Urinary bladder (tissue), 4 donors: ENCODE measurements around the gene CHML. TPM values are rescaled to one million over a fixed set of nuclear protein-coding genes. Genes with fewer than 3 reads are reported as not detected.

Experiments used
- DNase-seq: peaks from one replicate; pipeline ENCODE4 v3.0.0-alpha.2; 2015; ENCODE audit errors: extremely low spot score
- H3K27ac ChIP-seq: one replicate; pipeline ENCODE4 v1.5.1; 2013; ENCODE audit warnings: low read depth, mild to moderate bottlenecking, moderate library complexity
- H3K36me3 ChIP-seq: one replicate; pipeline ENCODE4 v1.6.1; 2013; ENCODE audit warnings: mild to moderate bottlenecking, moderate library complexity; ENCODE audit not compliant: insufficient read depth
- H3K4me1 ChIP-seq: one replicate; pipeline ENCODE4 v1.6.1; 2013; ENCODE audit warnings: mild to moderate bottlenecking, moderate library complexity; ENCODE audit not compliant: insufficient read depth
- H3K4me3 ChIP-seq: one replicate; pipeline ENCODE4 v1.5.1; 2013; ENCODE audit warnings: low read depth, low read length
- WGBS: extraction: QIAGEN DNeasy Blood & Tissue Kit; methylation state at CpG from one replicate; pipeline ENCODE4 v1.1.7; 2013; 5-methylcytosine and 5-hydroxymethylcytosine counted together
- polyA plus RNA-seq: library from polyadenylated mRNA; stranded (reverse); fragments of 200-250 nt; gene quantifications from one replicate; pipeline ENCODE4 v1.2.3, GENCODE V29; 2013
- total RNA-seq: library from RNA; depleted of rRNA; stranded (reverse); fragments of >200 nt; gene quantifications from one replicate; pipeline ENCODE4 v1.2.3, GENCODE V29; 2014
- donor health status: healthy with polysubstance abuse.
- donor health status: healthy.

CHML gene
- total and polyA plus RNA-seq, 2 donors = 4.2 to 21.8 TPM

GRCh38 chr1:241627453-241628259 is 12.5 kb downstream of the CHML start:
- WGBS = 41% methylated on average over 9 of the region's 9 CpGs
- DNase-seq = no peak

DNA sequence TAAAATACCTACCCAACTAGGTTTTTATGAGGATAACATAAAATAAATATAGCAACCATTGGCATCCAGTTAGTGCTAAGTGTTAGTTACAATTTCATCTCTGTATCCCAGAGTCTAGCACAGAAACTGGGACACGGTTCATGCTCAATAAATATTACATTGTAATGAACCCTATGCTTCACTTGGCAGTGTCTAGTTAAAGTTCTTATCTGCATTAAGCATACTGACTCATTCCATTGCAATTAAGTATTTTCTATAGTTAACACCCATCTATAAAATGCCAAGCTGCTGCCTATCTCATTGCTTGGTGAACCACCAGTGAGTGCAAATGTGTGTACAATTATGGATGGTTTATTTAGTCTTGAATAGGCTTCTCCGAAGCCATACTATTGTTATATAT is 15.2 kb downstream of the CHML start:
- WGBS = 78% methylated on average over 2 of the region's 2 CpGs
- Histone ChIP-seq H3K4me3 (no peak overlapping the region), H3K4me1 (no peaks in the 10 kb centered on the region), H3K36me3 (no peaks in the 10 kb centered on the region), H3K27ac (no peak overlapping the region)
- no peak for DNase-seq

More at GRCh38 chr1:241627453-241628259, 12.5 kb downstream of the CHML start:
- no peaks in the 10 kb centered on the region for H3K36me3 ChIP-seq
- no peak overlapping the region for H3K27ac ChIP-seq
- no peaks in the 10 kb centered on the region for H3K4me1 ChIP-seq
- no peak overlapping the region for H3K4me3 ChIP-seq

- WGBS = 82% methylated on average over 5 of the region's 5 CpGs
- no peak overlapping the region for H3K27ac ChIP-seq
- H3K4me1 ChIP-seq = no peaks in the 10 kb centered on the region
These were observed 17.5 kb downstream of the CHML start for GRCh38 chr1:241622669-241623068.

DNA sequence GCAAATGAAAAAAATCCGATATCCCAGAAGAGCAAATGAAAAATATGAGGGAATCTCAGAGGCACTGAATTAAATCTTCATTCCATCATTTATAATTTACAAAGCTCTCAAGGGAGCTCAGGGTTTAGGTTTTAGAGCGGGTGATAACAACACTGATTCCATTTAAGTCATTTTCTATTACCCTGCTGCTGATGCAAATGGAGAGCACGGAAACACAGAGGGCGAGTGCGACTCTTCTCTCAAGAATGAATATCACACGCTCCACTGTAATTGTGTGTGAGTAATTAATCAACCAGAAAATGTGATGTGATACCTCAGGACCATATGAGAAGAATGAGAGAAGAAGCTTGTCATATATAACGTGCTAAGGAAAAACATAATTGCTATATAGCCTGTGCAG is 22.7 kb downstream of the CHML start:
- no peak for DNase-seq
- 92% methylated on average over 7 of the region's 7 CpGs for WGBS
- Histone ChIP-seq H3K27ac (no peak overlapping the region), H3K4me1 (no peaks in the 10 kb centered on the region), H3K36me3 (no peaks in the 10 kb centered on the region), H3K4me3 (no peak overlapping the region)

More at GRCh38 chr1:241622669-241623068, 17.5 kb downstream of the CHML start:
- DNase-seq = no peak
- Histone ChIP-seq H3K4me3 (no peak overlapping the region), H3K36me3 (no peaks in the 10 kb centered on the region)

- Histone ChIP-seq H3K27ac (no peak overlapping the region), H3K4me3 (no peak overlapping the region), H3K36me3 (no peaks in the 10 kb centered on the region), H3K4me1 (no peaks in the 10 kb centered on the region)
- DNase-seq = no peak
- 85% methylated on average over 8 of the region's 8 CpGs for WGBS
These were observed 24.9 kb downstream of the CHML start for GRCh38 chr1:241615043-241615974.

DNA sequence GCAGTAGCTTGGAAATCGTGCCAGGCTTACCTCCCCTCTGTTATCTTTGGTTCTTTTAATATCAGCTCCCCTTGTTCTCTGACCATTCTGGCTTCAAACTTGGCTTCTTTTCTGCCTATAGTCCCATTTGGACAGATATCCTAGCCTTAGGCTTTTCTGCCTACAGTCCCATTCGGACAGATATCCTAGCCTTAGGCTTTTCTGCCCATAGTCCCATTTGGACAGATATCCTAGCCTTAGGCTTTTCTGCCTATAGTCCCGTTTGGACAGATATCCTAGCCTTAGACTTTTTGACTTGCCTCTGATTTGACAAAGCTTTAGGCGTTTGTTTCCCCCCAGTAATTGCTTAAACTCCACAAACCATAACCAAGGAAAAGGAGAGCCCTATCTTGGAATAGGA is 25.6 kb downstream of the CHML start:
- 72% methylated on average over 4 of the region's 4 CpGs for WGBS
- DNase-seq = no peak
- H3K27ac ChIP-seq = no peak overlapping the region
- H3K4me1 ChIP-seq = no peaks in the 10 kb centered on the region
- no peak overlapping the region for H3K4me3 ChIP-seq
- H3K36me3 ChIP-seq = no peaks in the 10 kb centered on the region

DNA sequence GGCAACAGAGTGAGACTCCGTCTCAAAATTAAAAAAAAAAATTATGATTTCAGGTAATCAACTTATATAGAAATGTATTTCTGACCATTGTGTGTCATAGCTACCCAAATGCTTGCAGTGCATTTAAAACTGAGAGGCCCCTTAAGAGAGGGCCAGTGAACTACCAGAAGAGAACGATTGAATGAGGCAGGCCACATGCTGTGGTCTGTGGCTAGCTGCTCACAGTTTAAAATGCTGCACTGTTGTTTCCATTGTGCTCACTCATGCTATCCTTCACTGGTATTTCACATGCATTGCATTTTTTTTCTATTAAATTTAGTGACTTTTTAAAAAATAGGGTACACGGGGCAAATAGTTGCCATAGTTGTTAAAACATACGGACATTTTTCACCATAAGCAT is 26.0 kb downstream of the CHML start:
- no peak overlapping the region for H3K4me3 ChIP-seq
- no peaks in the 10 kb centered on the region for H3K4me1 ChIP-seq
- DNase-seq = no peak
- H3K27ac ChIP-seq = no peak overlapping the region
- 92% methylated on average over 4 of the region's 4 CpGs for WGBS
- H3K36me3 ChIP-seq = no peaks in the 10 kb centered on the region

GRCh38 chr1:241612533-241613477 is 27.4 kb downstream of the CHML start:
- H3K27ac ChIP-seq = no peak overlapping the region
- H3K4me3 ChIP-seq = no peak overlapping the region
- no peaks in the 10 kb centered on the region for H3K4me1 ChIP-seq
- no peaks in the 10 kb centered on the region for H3K36me3 ChIP-seq
- DNase-seq = no peak
- WGBS = 72% methylated on average over 9 of the region's 9 CpGs

DNA sequence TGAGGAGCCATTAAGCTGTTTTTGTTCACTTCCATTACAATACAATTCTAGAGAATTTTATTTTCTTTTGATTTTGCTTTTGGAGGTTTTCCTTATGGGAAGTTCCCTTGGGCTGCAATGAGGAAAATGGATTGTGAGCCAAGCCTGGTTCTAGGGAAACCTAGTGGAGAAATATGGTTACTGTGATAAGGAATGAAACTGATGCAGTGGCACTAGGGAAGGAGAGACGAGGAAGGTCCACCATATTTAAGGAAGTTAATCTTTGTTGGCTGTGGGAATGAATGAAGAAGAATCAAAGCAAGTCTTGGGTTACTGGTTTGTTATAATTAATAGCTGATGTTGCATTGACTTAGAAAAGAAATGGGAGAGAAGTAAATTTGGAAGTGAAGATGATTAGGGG is 28.4 kb downstream of the CHML start:
- no peaks in the 10 kb centered on the region for H3K4me1 ChIP-seq
- 77% methylated on average over 1 of the region's 1 CpG for WGBS
- DNase-seq = no peak
- no peak overlapping the region for H3K27ac ChIP-seq
- H3K4me3 ChIP-seq = no peak overlapping the region
- H3K36me3 ChIP-seq = no peaks in the 10 kb centered on the region

GRCh38 chr1:241611063-241611462 is 29.1 kb downstream of the CHML start:
- WGBS = 12% methylated on average over 3 of the region's 3 CpGs
- no peak for DNase-seq
- Histone ChIP-seq H3K4me1 (no peaks in the 10 kb centered on the region), H3K27ac (no peak overlapping the region), H3K36me3 (no peaks in the 10 kb centered on the region), H3K4me3 (no peak overlapping the region)

GRCh38 chr1:241610056-241610815 is 29.9 kb downstream of the CHML start:
- DNase-seq = no peak
- H3K4me1 ChIP-seq = no peaks in the 10 kb centered on the region
- no peaks in the 10 kb centered on the region for H3K36me3 ChIP-seq
- 28% methylated on average over 8 of the region's 8 CpGs for WGBS
- H3K4me3 ChIP-seq = no peak overlapping the region
- H3K27ac ChIP-seq = no peak overlapping the region

GRCh38 chr1:241608379-241609033 is 31.7 kb downstream of the CHML start:
- DNase-seq = no peak
- Histone ChIP-seq H3K4me3 (no peak overlapping the region), H3K36me3 (no peaks in the 10 kb centered on the region), H3K27ac (no peak overlapping the region), H3K4me1 (no peaks in the 10 kb centered on the region)
- WGBS = 37% methylated on average over 3 of the region's 3 CpGs
